HEK293T (cell line): ENCODE data around the gene OR5K1.

Experiments
- ARNT ChIP-seq: fragments of 450-650 bp; IDR thresholded peaks from 2 replicates; pipeline ENCODE4 v1.6.1; 2017; ENCODE audit warnings: mild to moderate bottlenecking
- BHLHE40 ChIP-seq: fragments of 450-650 bp; IDR thresholded peaks from 2 replicates; pipeline ENCODE4 v1.6.1; 2016; ENCODE audit warnings: mild to moderate bottlenecking, moderate library complexity, borderline replicate concordance
- CTBP1 ChIP-seq: fragments of 450-650 bp; IDR thresholded peaks from 2 replicates; pipeline ENCODE4 v1.6.1; 2016; ENCODE audit warnings: borderline replicate concordance
- ELF4 ChIP-seq: fragments of 450-650 bp; IDR thresholded peaks from 2 replicates; pipeline ENCODE4 v1.6.1; 2017; ENCODE audit warnings: antibody characterized with exemption
- FOXA1 ChIP-seq: fragments of 450-650 bp; IDR thresholded peaks from 2 replicates; pipeline ENCODE4 v1.6.1; 2016; ENCODE audit warnings: mild to moderate bottlenecking
- FOXK2 ChIP-seq: fragments of 450-650 bp; IDR thresholded peaks from 2 replicates; pipeline ENCODE4 v1.6.1; 2016; ENCODE audit warnings: mild to moderate bottlenecking
- FOXM1 ChIP-seq: fragments of 450-650 bp; IDR thresholded peaks from 2 replicates; pipeline ENCODE4 v1.6.1; 2017; ENCODE audit warnings: mild to moderate bottlenecking, borderline replicate concordance
- PKNOX1 ChIP-seq: fragments of 450-650 bp; IDR thresholded peaks from 2 replicates; pipeline ENCODE4 v1.6.1; 2016
- SP1 ChIP-seq: fragments of 450-650 bp; IDR thresholded peaks from 2 replicates; pipeline ENCODE4 v1.6.1; 2017
- SUZ12 ChIP-seq: fragments of 450-650 bp; IDR thresholded peaks from 2 replicates; pipeline ENCODE4 v1.6.1; 2016; ENCODE audit warnings: mild to moderate bottlenecking
- TARDBP ChIP-seq: fragments of 450-650 bp; IDR thresholded peaks from 2 replicates; pipeline ENCODE4 v1.6.1; 2016
- ZNF384 ChIP-seq: fragments of 450-650 bp; IDR thresholded peaks from 2 replicates; pipeline ENCODE4 v1.6.1; 2016

GRCh38 chr3:98440283-98440682 lies 22.7 kb upstream of the OR5K1 start:
- TF ChIP-seq FOXM1 (no peak), SUZ12 (no peak), FOXA1 (no peak), TARDBP (no peak), CTBP1 (no peak), SP1 (no peak), FOXK2 (no peak), ARNT (no peak), BHLHE40 (no peak), PKNOX1 (no peak), ZNF384 (no peak), ELF4 (no peak)
